Erythroblast (primary cell): Measurements from ENCODE around the gene FHAD1.
A peak's percentile ranks its signal among the peaks of the same experiment; 100 is the strongest.

Source experiments
- DNase-seq, 2 experiments: peaks; one replicate each; lab custom pipeline; 2025; lab: John Stamatoyannopoulos, UW
- GATA1 ChIP-seq: IDR thresholded peaks from 2 replicates; pipeline ENCODE4 v1.6.1; 2011; ENCODE audit warnings: low read depth, mild to moderate bottlenecking, control low read depth, low read length, moderate library complexity
- POLR2A ChIP-seq: IDR thresholded peaks from 2 replicates; pipeline ENCODE4 v1.6.1; 2011; ENCODE audit warnings: mild to moderate bottlenecking, low read length

FHAD1 gene

GRCh38 chr1:15343729-15344128, 96.7 kb downstream of the FHAD1 start:
- no peak for DNase-seq
- TF ChIP-seq POLR2A (no peak), GATA1 (no peak)

GRCh38 chr1:15344380-15344779, 97.4 kb downstream of the FHAD1 start:
- DNase-seq, result no peak
- no peak for TF ChIP-seq GATA1
- TF ChIP-seq POLR2A, result no peak

GRCh38 chr1:15344800-15345704, 98.0 kb downstream of the FHAD1 start:
- no peak for DNase-seq
- TF ChIP-seq POLR2A (no peak), GATA1 (no peak)

DNA sequence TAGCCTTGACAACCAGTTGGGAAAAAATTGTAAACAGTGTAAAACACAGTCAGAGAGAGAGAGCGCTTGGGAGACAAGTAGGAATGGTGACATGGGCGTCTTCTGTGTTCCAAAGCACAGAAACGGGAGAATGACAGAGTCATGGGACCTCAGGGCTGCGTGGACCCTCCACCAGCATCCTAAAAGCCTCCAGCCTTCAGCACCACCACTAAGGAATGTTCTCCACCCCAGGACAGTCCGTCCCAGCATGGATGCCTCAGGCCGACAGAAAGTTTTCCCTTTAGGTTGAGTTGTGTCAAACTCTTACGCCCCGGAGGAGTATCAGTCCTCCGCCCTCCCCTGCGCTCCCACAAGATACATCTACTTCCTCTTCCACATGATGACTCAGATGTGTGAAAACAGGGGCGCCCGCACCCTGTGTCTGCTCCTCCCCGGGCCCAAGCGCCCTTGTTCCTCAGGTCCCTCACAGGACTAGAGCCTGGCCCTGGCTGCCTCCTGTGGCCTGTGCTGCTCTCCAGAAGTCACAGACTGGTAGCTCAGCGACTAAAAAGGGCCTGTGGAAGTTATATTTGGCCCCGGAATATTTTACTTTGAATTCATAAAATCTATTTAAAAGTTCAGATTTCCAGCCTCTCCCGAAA, 98.8 kb downstream of the FHAD1 start:
- DNase-seq, result peak in 1 of 2 experiments; percentile 10
- TF ChIP-seq POLR2A, result no peak
- no peak for TF ChIP-seq GATA1

DNA sequence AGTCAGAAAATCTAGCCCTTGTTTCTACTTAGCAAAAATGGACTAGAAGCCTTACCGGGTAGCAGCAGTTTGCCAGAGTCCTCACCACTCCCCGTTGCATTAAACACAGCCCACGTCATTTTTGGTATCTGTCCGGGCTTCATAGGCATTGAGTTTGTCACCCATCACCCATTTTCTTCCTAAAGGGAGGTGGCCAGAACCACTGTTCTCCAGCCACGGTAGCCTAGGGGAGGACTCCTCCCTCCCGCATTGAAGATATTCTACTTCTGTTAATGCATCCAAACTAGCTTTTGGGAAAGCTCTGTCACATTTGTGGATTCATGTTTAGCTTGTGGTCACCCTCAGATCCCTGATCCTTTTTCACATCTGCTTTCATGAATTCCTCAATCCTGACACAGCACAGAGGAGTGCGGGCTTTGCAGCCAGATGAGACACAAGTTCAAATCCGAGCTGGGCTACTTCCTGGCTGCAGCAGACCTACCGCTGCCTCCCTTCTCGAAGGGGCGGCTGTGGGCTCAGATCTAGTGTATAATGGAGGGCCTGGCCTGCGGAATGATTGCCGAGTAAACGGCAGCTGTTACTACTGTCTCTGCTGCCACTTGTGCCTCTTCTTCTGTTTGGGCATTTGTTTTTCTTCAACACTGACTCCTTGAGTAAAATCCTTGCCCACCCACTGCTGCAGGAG, 99.5 kb downstream of the FHAD1 start:
- no peak for TF ChIP-seq POLR2A
- TF ChIP-seq GATA1, result no peak
- DNase-seq, result no peak

DNA sequence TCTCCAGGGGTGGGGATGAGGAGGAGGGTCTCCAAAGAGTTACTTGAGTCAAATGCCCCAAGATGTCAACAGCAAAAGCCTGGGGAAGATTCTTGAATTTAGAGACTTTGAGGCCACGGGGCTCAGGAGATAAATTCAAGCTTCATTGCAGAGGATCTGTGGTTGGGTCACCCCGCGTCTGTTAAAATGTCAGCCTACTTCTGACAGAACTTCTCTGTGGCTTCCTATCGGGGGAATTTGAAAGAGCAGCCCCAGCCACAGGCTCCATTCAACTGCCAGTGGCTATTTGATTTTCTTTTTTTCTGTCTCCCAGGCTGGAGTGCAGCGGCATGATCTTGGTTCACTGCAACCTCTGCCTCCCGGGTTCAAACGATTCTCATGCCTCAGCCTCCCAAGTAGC, 100.2 kb downstream of the FHAD1 start:
- no peak for DNase-seq
- TF ChIP-seq GATA1 (no peak), POLR2A (no peak)

DNA sequence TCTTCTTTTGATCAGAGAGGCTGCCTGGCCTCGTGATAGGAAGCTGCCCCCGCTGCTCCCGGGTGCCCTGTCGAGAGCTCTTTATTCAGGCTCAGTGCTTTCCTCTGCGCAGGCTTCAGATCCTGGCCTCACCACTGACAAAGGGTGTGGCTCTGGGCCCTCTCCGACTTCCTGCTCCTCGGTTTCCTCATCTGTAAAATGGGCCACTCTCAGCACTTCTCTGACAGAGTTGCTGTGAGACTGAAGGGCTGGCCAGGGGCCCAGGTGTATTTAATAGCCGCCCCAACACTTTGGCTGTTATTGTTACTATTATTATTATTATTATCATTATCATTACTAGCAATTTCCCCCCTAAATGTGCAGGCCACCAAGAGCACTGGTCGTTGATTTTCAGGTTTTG, 101.6 kb downstream of the FHAD1 start:
- no peak for DNase-seq
- TF ChIP-seq GATA1, result no peak
- no peak for TF ChIP-seq POLR2A

GRCh38 chr1:15349133-15349532, 102.1 kb downstream of the FHAD1 start:
- TF ChIP-seq GATA1 (no peak), POLR2A (no peak)
- no peak for DNase-seq

DNA sequence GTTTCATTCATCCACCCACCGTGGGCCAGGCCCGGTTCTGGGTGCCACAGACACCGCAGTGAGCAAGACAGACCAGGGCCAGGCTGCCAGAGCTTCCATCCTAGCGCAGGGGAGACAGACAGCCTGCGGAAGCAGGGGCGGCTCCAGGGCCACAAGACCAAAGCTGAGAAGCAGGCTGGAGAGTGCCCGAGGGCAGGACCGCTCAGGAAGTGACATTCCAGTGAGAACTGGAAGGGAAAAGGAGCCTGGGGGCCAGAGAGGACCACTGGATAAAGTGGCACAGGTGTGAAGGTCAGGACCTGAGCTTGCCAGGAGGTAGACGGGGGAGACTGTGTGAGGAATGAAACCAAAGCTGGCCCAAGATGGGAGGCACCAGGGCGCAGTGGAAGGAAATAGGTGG, 103.1 kb downstream of the FHAD1 start:
- TF ChIP-seq GATA1 (no peak), POLR2A (no peak)
- no peak for DNase-seq

DNA sequence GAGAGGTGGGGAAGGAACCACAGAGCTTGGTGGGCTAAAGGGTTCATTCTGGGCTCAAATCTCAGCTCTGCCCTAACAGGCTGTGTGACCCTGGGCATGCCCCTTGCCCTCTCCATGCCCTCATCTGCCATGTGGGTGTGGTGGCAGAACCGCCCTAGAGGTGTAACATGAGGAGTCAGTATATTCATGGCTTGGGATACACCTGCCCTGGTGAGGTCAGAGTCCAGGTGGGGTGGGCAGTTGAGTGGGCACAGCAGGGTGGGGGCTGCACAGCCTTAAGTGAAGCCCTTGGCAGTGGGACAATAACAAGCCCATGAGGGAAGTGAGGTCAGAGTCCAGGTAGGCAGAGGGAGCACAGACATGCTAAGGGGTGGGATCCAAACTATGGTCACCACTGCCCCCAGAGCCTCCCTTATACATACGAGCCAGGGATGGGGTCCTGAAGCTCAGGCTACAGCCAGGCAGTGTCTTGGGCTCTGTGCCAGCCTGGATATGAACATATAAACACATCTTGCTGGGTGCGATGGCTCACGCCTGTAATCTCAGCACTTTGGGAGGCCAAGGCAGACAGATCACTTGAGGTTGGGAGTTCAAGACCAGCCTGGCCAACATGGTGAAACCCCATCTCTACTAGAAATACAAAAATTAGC, 103.7 kb downstream of the FHAD1 start:
- DNase-seq, result no peak
- TF ChIP-seq POLR2A, result no peak
- no peak for TF ChIP-seq GATA1

- TF ChIP-seq GATA1 (no peak), POLR2A (no peak)
Observed at GRCh38 chr1:15351310-15351709, 104.3 kb downstream of the FHAD1 start.

GRCh38 chr1:15352128-15352957, 105.3 kb downstream of the FHAD1 start:
- TF ChIP-seq GATA1, result no peak
- TF ChIP-seq POLR2A, result no peak
- no peak for DNase-seq

More at GRCh38 chr1:15351310-15351709, 104.3 kb downstream of the FHAD1 start:
- no peak for DNase-seq

- no peak for DNase-seq
- TF ChIP-seq POLR2A (no peak), GATA1 (no peak)
Observed at GRCh38 chr1:15353839-15354579, 107.0 kb downstream of the FHAD1 start.
